Activated CD8-positive, alpha-beta memory T cell treated with anti-CD3 and anti-CD28 coated beads for 4 hours (primary cell): ENCODE results near the gene OR2A42.
"Not testable (repeated sequence)": the region's sequence is repeated elsewhere in the genome, so short reads cannot be mapped to it uniquely, and the experiment has no call there.

Experiments
- DNase-seq, 2 donors: peaks; one replicate each; pipeline ENCODE4 v3.0.0-alpha.2; 2020; ENCODE audit warnings: low read depth in 2 of 2

Gene OR2A42

GRCh38 chr7:144239365-144239764, at the start of gene OR2A42:
Gene OR2A42, minus strand, starts transcription at chr7:144239605. Its CDS starts 6,762 bp downstream, at chr7:144232843.
- not testable (repeated sequence) for DNase-seq

GRCh38 chr7:144287171-144287784, 47.9 kb upstream of the OR2A42 start:
- DNase-seq, result not testable (repeated sequence)

GRCh38 chr7:144283716-144284115, 44.3 kb upstream of the OR2A42 start:
- DNase-seq, result not testable (repeated sequence)

- DNase-seq, result not testable (repeated sequence)
Measured at GRCh38 chr7:144282490-144282889, 43.1 kb upstream of the OR2A42 start.

GRCh38 chr7:144281981-144282380, 42.6 kb upstream of the OR2A42 start:
- DNase-seq, result not testable (repeated sequence)

- not testable (repeated sequence) for DNase-seq
Measured at GRCh38 chr7:144280010-144280409, 40.6 kb upstream of the OR2A42 start.

- DNase-seq, result not testable (repeated sequence)
Measured at GRCh38 chr7:144275281-144275680, 35.9 kb upstream of the OR2A42 start.

GRCh38 chr7:144269188-144269587, 29.8 kb upstream of the OR2A42 start, which contains the start of gene CTAGE8:
Gene CTAGE8, minus strand, starts transcription at chr7:144269288. Its CDS starts 38 bp downstream, at chr7:144269250.
- DNase-seq, result not testable (repeated sequence)

GRCh38 chr7:144264692-144265091, 25.3 kb upstream of the OR2A42 start, which contains the start of gene OR2A7:
Gene OR2A7, minus strand, starts transcription at chr7:144264792. Its CDS starts 5,164 bp downstream, at chr7:144259628.
- not testable (repeated sequence) for DNase-seq

- not testable (repeated sequence) for DNase-seq
Measured at GRCh38 chr7:144262128-144262527, 22.7 kb upstream of the OR2A42 start.

- not testable (repeated sequence) for DNase-seq
Measured at GRCh38 chr7:144259067-144259466, 19.7 kb upstream of the OR2A42 start.

- DNase-seq, result no peak
Measured at GRCh38 chr7:144256112-144256511, 16.7 kb upstream of the OR2A42 start.

- DNase-seq, result no peak
Measured at GRCh38 chr7:144255471-144255897, 16.1 kb upstream of the OR2A42 start.

- DNase-seq, result not testable (repeated sequence)
Measured at GRCh38 chr7:144252307-144252706, 12.9 kb upstream of the OR2A42 start.

GRCh38 chr7:144247674-144248330, 8.4 kb upstream of the OR2A42 start:
- DNase-seq, result not testable (repeated sequence)

- DNase-seq, result not testable (repeated sequence)
Measured at GRCh38 chr7:144246967-144247366, 7.6 kb upstream of the OR2A42 start.

GRCh38 chr7:144245372-144245771, 6.0 kb upstream of the OR2A42 start:
- not testable (repeated sequence) for DNase-seq

GRCh38 chr7:144238530-144239082, 799 bp downstream of the OR2A42 start:
- not testable (repeated sequence) for DNase-seq

- not testable (repeated sequence) for DNase-seq
Measured at GRCh38 chr7:144233039-144233438, 6.4 kb downstream of the OR2A42 start.

GRCh38 chr7:144231027-144231426, 8.4 kb downstream of the OR2A42 start:
- not testable (repeated sequence) for DNase-seq

- not testable (repeated sequence) for DNase-seq
Measured at GRCh38 chr7:144228810-144229209, 10.6 kb downstream of the OR2A42 start.

GRCh38 chr7:144226866-144227265, 12.5 kb downstream of the OR2A42 start:
- DNase-seq, result not testable (repeated sequence)
